KBM-7 (cell line): Measurements from ENCODE around the gene HSDL1.
"Not testable (repeated sequence)": the region's sequence is repeated elsewhere in the genome, so short reads cannot be mapped to it uniquely, and the experiment has no call there.

Source experiments
- DNase-seq: peaks from one replicate; pipeline ENCODE4 v3.0.0-alpha.2; 2015
- in situ Hi-C: fragments of 300-500 bp; cut with MboI; formaldehyde crosslinking; loops from 2 replicates; pipeline ENCODE4 v1.14.3; 2020; ENCODE audit warnings: low sequenced_read_pairs, low pct_unique_long_range_greater_than_20kb, mixed read lengths

HSDL1 gene

GRCh38 chr16:84111949-84112348, 33.0 kb downstream of the HSDL1 start:
- DNase-seq, in situ Hi-C loops: not testable (repeated sequence)

DNA sequence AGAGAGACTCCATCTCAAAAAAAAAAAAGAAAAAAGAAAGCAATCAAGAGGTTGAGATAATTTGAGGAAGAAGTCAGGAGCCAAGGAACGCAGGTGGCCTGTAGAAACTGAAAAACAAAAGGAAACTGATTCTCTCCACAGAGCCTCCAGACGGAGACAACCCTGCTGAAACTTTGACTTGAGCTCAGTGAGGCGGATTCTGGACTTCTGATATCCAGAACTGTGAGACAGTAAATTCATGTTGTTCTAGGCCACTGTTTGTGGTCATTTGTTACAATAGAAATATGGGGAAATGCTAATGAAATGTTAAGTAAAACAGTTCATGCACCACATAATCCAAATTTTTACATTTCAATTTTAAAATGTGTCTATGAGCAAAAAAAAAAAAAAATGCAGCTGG, 33.5 kb downstream of the HSDL1 start:
- no peak for DNase-seq
- in situ Hi-C loops: no loop called here

- DNase-seq: no peak
- in situ Hi-C loops: no loop called here
Measured at GRCh38 chr16:84110527-84110926, 34.5 kb downstream of the HSDL1 start.

DNA sequence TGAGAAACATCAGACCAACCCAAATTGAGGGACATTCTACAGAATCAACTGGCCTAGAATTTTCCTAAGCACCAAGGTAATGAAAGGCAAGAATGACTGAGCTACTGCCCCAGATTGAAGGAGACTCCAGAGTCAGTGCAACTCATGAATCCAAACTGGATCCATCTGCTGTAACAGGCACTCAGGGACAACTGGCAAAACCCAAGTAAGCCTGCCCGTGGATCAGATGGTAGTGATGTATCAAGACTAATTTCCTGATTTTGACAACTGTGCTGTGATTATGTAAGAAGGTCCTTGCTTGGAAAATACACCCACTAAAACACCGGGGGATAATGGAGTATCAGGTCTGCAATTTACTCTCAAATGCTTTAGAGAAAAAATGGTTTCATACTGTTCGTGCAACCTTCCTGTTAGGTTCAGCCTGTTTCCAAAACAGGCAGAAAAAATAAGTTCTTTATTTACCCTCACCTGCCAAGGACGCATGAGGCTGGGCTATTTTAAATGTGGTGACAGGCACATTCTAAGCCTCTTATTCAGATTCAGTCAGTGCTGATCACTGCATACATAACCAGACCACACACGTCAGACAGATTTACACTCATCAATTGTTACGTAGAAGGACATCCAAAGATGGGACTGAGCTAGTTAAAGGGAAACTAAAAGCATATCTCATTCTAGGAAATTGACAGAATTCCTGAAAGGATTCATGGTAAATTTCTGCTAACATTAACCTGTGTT, 35.2 kb downstream of the HSDL1 start:
- DNase-seq: no peak
- in situ Hi-C loops: no loop called here

- in situ Hi-C loops: no loop called here
- DNase-seq: no peak
Measured at GRCh38 chr16:84107921-84108320, 37.1 kb downstream of the HSDL1 start.

DNA sequence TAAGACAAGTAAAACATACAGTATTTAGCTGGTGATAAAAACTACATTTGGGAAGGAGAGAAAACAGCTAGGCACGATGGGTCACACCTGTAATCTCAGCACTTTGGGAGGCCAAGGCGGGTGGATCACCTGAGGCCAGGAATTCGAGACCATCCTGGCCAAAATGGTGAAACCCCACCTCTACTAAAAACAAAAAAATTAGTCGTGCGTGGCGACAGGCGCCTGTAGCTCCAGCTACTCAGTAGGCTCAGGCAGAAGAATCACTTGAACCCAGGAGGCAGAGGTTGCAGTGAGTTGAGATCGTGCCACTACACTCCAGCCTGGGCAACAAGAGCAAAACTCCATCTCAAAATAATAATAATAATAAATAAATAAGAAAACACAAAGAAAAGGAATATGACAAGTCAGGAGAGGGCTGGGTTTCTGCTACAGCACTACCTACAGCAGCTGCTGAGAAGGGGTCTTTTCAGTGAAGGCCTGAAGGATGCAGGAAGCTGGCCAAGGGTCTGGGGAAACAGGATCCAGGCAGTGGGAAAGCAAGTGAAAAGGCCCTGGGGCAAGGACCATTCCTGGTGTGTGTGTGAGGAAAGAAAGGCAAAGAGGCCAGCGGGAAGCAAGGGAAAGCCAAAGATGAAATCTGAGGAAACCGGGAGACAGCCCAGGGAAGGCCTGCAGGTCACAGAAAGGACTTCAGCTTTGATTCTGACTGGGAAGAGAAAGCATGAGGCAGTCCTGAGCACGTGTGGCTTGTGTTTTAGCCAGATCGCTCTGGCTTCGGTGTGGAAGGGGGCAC, 38.8 kb downstream of the HSDL1 start:
- in situ Hi-C loops: no loop called here
- no peak for DNase-seq

- in situ Hi-C loops: no loop called here
- DNase-seq: no peak
Measured at GRCh38 chr16:84105301-84105815, 39.6 kb downstream of the HSDL1 start.

DNA sequence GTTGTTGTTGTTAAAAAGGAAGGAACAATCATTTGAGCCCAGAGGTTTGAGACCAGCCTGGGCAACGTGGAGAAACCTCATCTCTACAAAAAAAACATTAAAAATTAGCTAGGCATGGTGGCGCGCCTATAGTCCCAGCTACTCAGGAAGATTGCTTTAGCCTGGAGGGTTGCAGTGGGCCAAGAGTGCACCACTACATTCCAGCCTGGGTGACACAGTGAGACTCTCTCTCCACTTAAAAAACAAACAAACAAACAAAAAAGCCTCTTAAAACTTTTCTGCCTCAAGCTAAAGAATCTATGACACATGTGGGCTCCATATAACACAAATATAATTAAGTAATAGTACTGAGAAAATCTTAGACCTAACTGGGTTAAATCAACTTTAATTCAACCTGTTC, 40.7 kb downstream of the HSDL1 start:
- in situ Hi-C loops: no loop called here
- no peak for DNase-seq

DNA sequence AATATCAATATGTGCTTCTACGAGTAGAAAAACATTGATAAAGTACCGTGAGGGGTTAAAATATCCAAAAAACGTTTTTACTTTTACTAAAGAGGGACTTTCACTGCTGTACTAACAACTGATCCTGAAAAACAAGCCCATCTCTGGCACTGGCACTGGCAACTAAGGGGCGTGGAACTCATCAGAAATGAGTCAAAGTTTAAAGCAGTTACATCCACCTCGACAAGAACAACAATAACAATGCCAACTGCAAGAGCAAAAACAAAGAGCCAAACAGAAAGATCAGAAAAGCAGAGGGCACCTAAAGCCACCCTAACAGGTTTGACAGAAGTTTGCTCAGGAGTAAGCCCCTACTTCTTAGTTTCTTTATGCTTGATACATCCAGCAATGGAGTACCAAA, 41.3 kb downstream of the HSDL1 start:
- DNase-seq: no peak
- in situ Hi-C loops: no loop called here

- DNase-seq: no peak
- in situ Hi-C loops: no loop called here
Measured at GRCh38 chr16:84098939-84099338, 46.0 kb downstream of the HSDL1 start.

DNA sequence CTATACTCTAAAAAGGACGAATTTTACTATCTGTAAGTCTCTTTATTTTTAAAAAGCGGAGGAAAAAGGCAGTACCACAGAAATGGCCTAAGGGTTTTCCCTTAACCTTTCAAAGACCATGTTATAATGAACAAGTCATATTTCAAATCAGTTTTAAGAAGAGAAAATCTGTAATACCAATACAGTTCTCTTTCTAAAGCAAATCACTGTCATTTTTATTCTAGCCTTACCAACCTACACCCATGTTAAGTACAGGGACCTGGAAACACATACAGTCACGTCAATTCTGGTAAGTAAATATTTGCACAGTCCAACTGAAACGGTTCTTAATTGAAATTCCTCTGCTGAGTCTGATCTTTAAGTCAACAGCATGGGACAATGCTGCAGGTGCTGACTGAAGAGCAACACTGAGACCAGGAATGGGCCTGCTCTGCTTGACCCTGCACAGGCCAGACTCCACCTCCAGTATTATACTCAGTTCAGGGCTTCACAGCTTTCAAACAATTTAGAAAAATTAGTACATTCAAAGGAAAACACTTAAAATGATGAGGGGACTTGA, 48.5 kb downstream of the HSDL1 start:
- in situ Hi-C loops: no loop called here
- DNase-seq: no peak

DNA sequence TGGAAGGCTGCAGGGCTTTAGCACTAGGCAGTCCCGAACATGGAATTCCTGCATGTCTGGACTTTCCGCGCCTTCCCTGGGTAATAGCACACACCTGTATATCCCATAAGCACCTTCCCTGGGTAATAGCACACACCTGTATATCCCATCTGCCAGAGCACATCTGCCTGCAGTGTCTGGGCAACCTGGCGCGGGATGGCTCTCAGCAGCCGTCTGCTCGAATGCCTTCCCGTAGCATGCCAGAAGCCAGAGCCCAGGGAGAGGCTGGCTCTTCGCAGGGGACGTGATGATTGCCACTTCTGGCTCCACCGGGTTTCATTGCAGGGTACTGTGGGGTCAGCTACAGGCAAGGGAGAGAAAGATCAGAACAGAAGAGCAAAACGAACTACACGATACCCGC, 49.5 kb downstream of the HSDL1 start:
- in situ Hi-C loops: no loop called here
- no peak for DNase-seq

DNA sequence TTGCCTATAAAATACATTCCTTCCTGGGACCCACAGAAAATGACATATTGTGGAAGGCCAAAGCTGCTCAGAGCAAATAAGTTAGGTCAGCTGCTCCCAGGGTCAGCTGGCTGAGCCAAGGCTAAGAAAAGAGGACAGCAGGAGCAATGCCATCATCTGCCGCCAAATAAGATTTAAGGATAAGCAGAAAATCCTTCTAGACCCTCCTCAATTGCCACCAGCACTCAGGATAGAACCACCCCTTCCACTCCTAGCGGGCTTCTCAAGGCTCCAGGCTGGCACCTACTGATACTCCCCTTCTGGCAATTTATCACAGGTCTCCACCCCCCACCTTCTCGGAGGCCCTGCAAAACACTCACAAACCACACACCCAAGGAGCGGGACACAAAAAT, 51.1 kb downstream of the HSDL1 start:
- DNase-seq: no peak
- in situ Hi-C loops: no loop called here

DNA sequence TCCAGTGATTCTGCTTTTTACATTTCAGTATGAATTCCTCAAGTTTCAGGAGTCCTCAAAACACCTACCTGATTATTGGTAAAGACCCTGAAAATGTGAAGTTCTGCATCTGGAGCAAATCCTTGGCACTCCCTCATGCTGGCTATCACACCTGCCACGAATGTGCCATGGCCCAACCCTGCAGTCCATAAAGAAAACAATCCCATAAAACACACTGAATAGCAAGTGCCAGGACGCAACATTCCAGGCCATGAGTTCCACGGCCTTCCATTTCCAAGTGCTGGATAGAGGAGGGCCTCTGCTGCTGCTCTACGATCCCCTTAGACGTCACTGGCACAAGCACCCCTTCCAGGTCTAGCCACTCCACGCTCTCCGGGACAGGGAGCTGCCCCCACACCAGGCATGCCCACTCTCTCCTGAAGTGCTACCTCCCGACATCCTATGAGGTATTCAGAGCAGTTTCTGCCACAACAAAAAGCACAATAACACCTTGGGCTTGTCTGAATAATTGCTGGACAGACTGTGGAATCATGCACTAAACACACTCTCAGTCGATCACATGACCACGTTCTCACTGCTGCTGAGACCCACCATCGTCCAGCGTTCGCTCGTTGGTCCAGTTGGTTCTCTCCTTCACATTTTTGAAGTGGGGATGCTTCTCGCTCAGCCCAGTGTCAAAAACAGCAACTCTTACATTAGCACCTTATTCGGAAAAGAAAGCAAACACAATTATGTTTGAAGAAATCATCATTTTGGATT, 51.7 kb downstream of the HSDL1 start:
- in situ Hi-C loops: no loop called here
- DNase-seq: no peak

- in situ Hi-C loops: no loop called here
- no peak for DNase-seq
Measured at GRCh38 chr16:84091460-84091859, 53.5 kb downstream of the HSDL1 start.

DNA sequence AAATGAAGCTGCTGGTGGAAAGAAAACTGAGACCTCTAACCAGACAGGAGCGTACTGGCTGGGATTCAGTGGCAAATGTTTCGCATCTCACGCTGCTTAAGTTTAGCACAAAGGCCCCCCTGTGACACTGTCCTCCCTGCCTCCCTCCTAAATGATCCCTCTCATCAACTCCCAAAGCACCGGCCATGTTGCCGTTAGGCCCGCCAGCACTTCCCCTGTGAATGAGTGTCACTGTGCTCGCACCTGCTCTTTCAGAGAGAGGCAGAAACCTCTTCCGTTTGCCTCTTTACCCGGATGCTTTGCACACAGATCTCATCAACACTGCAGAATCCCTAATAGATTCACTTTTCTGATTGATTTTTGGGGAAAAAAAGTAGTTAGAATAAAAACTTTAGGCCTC, 54.8 kb downstream of the HSDL1 start:
- in situ Hi-C loops: no loop called here
- no peak for DNase-seq

- in situ Hi-C loops: no loop called here
- no peak for DNase-seq
Measured at GRCh38 chr16:84088695-84089395, 56.1 kb downstream of the HSDL1 start.

DNA sequence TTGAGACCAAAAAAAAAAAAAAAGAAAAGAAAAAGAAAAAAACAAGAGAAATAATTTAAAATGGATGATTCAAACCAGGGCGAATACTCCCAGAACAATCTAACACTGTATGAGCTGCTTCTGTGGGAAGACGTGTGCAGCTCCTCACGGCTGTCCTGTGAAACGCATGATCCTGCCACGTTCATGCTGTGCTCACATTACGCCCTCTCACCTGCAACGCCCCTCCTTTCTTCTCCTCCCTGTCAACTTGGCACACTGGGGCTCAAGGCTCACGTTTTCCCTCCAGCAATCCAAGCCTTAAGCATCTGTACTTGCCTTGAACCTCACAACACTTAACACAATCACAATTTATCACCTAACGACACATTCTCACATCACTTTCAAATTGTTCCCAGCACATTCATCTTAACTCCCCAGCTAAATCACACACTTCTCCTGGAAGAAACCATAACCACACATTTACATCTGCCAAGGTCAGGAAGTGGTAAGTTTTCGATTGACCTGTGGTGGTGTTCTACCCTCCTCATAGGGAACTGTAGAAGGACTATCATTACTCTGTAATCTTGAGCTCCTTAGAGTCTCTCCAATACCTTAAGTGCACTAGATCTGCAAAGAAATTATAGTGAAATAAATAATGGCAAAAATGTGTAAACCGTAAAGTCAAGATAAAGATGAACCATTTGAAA, 57.4 kb downstream of the HSDL1 start:
- in situ Hi-C loops: no loop called here
- DNase-seq: peak; percentile 44
